ENCODE measurements around the gene JAM2.

Gene JAM2

DNA sequence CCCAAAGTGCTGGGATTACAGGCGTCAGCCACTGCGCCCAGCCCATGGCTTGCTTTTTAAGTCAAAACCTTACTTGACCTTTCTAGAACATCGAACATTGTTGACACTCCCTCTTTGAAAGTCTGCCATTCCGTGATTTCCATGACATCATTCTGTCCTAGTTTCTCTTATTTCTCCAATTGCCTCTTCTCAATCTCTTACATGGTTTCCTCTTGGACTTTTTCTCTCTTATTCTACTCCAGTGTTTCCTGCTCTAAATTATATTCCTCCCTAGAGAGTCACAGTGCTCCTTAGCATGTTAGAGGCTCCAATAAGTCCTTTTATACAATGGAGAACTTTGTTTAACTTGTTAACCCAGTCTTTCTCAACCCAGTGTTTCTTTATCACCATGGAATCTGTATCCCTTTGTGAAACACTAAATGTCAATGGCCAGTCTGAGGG is 25.5 kb downstream of the JAM2 start:
- no peak for DNase-seq (ENCODE audit: low read depth)
- TF ChIP-seq, protein P1, sequence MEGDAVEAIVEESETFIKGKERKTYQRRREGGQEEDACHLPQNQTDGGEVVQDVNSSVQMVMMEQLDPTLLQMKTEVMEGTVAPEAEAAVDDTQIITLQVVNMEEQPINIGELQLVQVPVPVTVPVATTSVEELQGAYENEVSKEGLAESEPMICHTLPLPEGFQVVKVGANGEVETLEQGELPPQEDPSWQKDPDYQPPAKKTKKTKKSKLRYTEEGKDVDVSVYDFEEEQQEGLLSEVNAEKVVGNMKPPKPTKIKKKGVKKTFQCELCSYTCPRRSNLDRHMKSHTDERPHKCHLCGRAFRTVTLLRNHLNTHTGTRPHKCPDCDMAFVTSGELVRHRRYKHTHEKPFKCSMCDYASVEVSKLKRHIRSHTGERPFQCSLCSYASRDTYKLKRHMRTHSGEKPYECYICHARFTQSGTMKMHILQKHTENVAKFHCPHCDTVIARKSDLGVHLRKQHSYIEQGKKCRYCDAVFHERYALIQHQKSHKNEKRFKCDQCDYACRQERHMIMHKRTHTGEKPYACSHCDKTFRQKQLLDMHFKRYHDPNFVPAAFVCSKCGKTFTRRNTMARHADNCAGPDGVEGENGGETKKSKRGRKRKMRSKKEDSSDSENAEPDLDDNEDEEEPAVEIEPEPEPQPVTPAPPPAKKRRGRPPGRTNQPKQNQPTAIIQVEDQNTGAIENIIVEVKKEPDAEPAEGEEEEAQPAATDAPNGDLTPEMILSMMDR (IDR thresholded peaks at IDR 0.05; ENCODE audit: low read length, missing control alignments): no peak
- no peak overlapping the region for H3K4me3 ChIP-seq (replicated peaks; ENCODE audit: low read depth, low read length)

DNA sequence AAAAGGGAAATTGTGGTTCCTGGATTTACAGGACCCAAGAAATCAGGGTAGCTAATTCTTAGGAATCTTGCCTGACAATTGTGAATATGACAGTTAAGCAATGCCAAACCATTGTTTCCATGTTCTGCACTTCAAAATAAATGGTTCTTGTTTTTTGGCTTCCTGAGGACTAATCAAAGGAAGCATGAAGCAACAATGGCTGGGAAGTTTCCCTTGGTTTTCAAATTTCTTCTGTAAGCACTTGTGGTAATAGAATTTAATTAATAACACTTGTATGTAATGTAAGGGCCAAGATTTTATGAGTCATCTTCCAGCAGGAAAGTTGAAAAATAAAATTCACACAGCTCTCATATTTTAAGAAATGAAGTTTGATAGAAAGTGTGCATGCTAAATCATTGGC is 31.7 kb downstream of the JAM2 start:
- DNase-seq (ENCODE audit: low read depth): peak; percentile 54
- no peak overlapping the region for H3K4me3 ChIP-seq (replicated peaks; ENCODE audit: low read depth, low read length)
- TF ChIP-seq, protein P1 (IDR thresholded peaks at IDR 0.05; ENCODE audit: low read length, missing control alignments): no peak

GRCh38 chr21:25676451-25676850 is 37.4 kb downstream of the JAM2 start:
- H3K4me3 ChIP-seq (replicated peaks; ENCODE audit: low read depth, low read length): no peak overlapping the region
- TF ChIP-seq, protein P1 (IDR thresholded peaks at IDR 0.05; ENCODE audit: low read length, missing control alignments): no peak
- no peak for DNase-seq (ENCODE audit: low read depth)

GRCh38 chr21:25682382-25682781 is 43.3 kb downstream of the JAM2 start:
- no peak for DNase-seq (ENCODE audit: low read depth)
- no peak overlapping the region for H3K4me3 ChIP-seq (replicated peaks; ENCODE audit: low read depth, low read length)
- TF ChIP-seq, protein P1 (IDR thresholded peaks at IDR 0.05; ENCODE audit: low read length, missing control alignments): no peak

- no peak for DNase-seq (ENCODE audit: low read depth)
- TF ChIP-seq, protein P1 (IDR thresholded peaks at IDR 0.05; ENCODE audit: low read length, missing control alignments): no peak
- H3K4me3 ChIP-seq (replicated peaks; ENCODE audit: low read depth, low read length): no peak overlapping the region
Observed at GRCh38 chr21:25687787-25688186, 48.7 kb downstream of the JAM2 start.

DNA sequence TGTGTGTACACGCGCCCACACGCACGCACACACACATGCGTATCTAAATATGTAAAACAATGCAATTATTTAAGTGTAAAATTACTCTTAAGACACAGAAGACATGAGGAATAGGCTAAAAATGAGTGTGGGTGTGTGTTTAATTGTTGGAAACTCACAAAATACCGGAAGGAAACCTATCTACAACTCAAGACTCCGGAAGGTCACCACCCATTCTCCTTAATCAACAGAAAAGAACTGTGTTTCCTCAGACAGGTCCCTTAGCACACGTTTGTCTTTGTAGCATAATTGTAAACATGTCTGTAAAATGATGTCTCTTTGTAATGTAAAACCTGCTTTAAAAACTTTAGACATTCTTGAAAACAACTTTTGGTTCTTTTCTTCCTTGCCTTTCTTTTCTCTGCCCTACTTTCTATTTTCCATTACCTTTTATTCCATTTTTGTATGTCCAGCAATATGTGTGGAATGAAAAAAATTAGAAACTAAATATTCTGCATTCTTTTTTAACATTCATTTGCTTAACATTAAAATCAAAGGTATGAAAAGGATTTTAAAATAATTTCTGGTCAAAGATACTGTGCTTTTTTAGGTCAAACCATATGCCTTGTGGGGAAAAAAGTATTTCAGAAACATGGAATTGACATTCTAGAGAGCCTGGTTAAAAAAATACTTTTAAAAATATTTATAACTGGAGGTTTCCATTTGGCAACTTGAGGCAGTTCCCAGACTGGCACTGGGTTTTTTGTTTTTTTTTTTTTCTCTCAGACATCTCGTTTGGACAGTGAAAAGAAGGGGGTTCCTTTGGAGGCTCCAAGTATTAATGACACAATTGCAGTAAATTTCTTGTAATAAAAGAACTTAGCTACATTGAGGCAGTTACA is 49.5 kb downstream of the JAM2 start:
- TF ChIP-seq, protein P1 (IDR thresholded peaks at IDR 0.05; ENCODE audit: low read length, missing control alignments): no peak
- DNase-seq (ENCODE audit: low read depth): no peak
- H3K4me3 ChIP-seq (replicated peaks; ENCODE audit: low read depth, low read length): no peak overlapping the region

DNA sequence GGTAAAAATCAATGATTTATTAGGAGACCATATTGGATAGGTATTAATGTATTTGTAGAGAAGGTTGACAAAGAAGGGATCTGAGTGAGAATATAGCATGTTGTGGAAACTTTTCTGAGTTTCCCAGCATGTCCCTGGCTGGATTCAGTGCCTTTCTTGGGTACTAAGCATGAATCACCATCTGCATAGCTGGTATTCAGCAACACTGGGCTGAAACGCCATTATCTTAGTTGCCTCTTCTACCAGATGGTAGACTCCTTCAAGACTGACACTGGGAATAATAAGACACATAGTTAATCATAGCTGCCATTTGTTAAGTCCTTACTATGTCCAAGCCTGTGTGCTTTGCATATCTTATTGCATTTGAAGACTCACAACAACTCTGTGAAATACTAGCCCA is 50.2 kb downstream of the JAM2 start:
- TF ChIP-seq, protein P1 (IDR thresholded peaks at IDR 0.05; ENCODE audit: low read length, missing control alignments): no peak
- H3K4me3 ChIP-seq (replicated peaks; ENCODE audit: low read depth, low read length): no peak overlapping the region
- peak; percentile 2 for DNase-seq (ENCODE audit: low read depth)
